Caco-2 (cell line): ENCODE measurements around the gene FGFBP3. TPM values are rescaled to one million over a fixed set of nuclear protein-coding genes. Genes with fewer than 3 reads are reported as not detected.

Source experiments
- BruUV-seq: library from RNA; stranded (reverse); fragments of 400-500 nt; replicated peaks from 2 replicates; lab custom pipeline; 2021; lab: Mats Ljungman, UMichigan
- CTCF ChIA-PET: fragments of 300-600 bp; sonication (Branson Sonifier 250); formaldehyde crosslinking; loops from one replicate; lab custom pipeline; 2022; ENCODE audit warnings: antibody characterized with exemption; lab: Charles Lee
- POLR2A ChIA-PET: fragments of 300-600 bp; sonication (Branson Sonifier 250); formaldehyde crosslinking; loops from one replicate; lab custom pipeline; 2022; ENCODE audit warnings: antibody characterized with exemption; lab: Charles Lee
- DNase-seq, 2 experiments: peaks; one replicate each; pipeline versions ENCODE4 v3.0.0 to v3.0.0-alpha.2; 2020 to 2022
- H3K27me3 ChIP-seq: replicated peaks from 2 replicates; pipeline ENCODE4 v1.6.0; 2011; ENCODE audit warnings: low read length; ENCODE audit not compliant: control insufficient read depth, insufficient read depth
- H3K36me3 ChIP-seq: 2 replicates; pipeline ENCODE4 v1.5.1; 2011; ENCODE audit warnings: low read length; ENCODE audit not compliant: control insufficient read depth, insufficient read depth
- H3K4me1 ChIP-seq: fragments of 250-450 bp; sonication (Bioruptor Pico); 2 replicates; pipeline ENCODE4 v1.5.1; 2020; ENCODE audit warnings: mild to moderate bottlenecking
- H3K4me3 ChIP-seq: 2 replicates; pipeline ENCODE4 v1.5.1; 2011; ENCODE audit warnings: low read depth, mild to moderate bottlenecking, control low read depth, low read length
- H3K9me3 ChIP-seq: fragments of 250-450 bp; sonication (Bioruptor Pico); 2 replicates; pipeline ENCODE4 v1.5.1; 2020; ENCODE audit warnings: mild to moderate bottlenecking, moderate library complexity
- H3K27ac Mint-ChIP-seq: one replicate; pipeline ENCODE4 v1.8.0; 2022; ENCODE audit warnings: mixed read lengths; ENCODE audit not compliant: unreplicated experiment
- H3K27me3 Mint-ChIP-seq: one replicate; pipeline ENCODE4 v1.8.0; 2022; ENCODE audit warnings: mixed read lengths; ENCODE audit not compliant: insufficient read depth, unreplicated experiment
- H3K36me3 Mint-ChIP-seq: one replicate; pipeline ENCODE4 v1.8.0; 2022; ENCODE audit warnings: mild to moderate bottlenecking, mixed read lengths; ENCODE audit not compliant: insufficient read depth, unreplicated experiment
- H3K4me1 Mint-ChIP-seq: one replicate; pipeline ENCODE4 v1.8.0; 2022; ENCODE audit warnings: low read depth, mixed read lengths; ENCODE audit not compliant: unreplicated experiment
- H3K4me3 Mint-ChIP-seq: one replicate; pipeline ENCODE4 v1.8.0; 2022; ENCODE audit warnings: mild to moderate bottlenecking, moderate library complexity, mixed read lengths; ENCODE audit not compliant: unreplicated experiment
- H3K9me3 Mint-ChIP-seq: one replicate; pipeline ENCODE4 v1.8.0; 2022; ENCODE audit warnings: mixed read lengths; ENCODE audit not compliant: unreplicated experiment
- intact Hi-C: fragments of 100-400 bp; cut with micrococcal nuclease; formaldehyde crosslinking; loops from one replicate; pipeline ENCODE4 v1.10.0; 2022; ENCODE audit not compliant: unreplicated experiment
- total RNA-seq: library from RNA; stranded (reverse); gene quantifications from 2 replicates; pipeline ENCODE4 v1.2.3, GENCODE V29; 2022
- TF ChIP-seq, protein P1 (sequence below), 2 experiments: fragments of 200-600 bp in 1 of 2; IDR thresholded peaks; 1 replicate in 1 of 2; 2 replicates in 1 of 2; pipeline versions ENCODE4 v1.5.1 to v1.8.0; 2011 to 2022; ENCODE audit warnings: antibody characterized with exemption in 1 of 2, control low read depth in 1 of 2, inconsistent platforms in 1 of 2, low read depth in 1 of 2, low read length in 1 of 2, mild to moderate bottlenecking in 1 of 2, moderate library complexity in 1 of 2; ENCODE audit not compliant: insufficient read depth in 1 of 2, severe bottlenecking in 1 of 2, unreplicated experiment in 1 of 2

FGFBP3 gene
- total RNA-seq, 1 experiment from 2014 or later, result 3.6 TPM

DNA sequence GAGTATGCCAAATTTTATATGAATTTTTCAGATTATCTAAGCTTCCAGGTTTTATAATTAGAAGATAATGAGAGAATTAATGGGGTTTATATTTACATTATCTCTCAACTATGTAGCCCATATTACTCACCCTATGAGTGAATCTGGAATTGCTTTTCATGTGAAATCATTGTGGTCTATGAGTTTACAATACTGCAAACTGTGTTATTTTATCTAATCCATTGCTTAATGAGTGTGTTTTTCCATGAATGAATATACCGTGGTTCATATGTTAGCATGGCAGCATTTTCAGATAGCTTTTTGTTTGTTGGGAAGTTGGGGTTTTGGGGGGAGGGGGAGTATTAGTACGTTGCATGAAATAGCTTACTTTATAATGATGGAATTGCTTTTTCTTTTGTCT lies 44.5 kb downstream of the FGFBP3 start:
- H3K27ac Mint-ChIP-seq, result no peak overlapping the region
- H3K4me3 Mint-ChIP-seq, result no peak overlapping the region
- no peaks in the 10 kb centered on the region for H3K4me1 ChIP-seq
- H3K27me3 Mint-ChIP-seq, result no peaks in the 10 kb centered on the region
- intact Hi-C loops, result no loop called here
- DNase-seq, result no peak
- no peaks in the 10 kb centered on the region for H3K9me3 Mint-ChIP-seq
- TF ChIP-seq, protein P1, sequence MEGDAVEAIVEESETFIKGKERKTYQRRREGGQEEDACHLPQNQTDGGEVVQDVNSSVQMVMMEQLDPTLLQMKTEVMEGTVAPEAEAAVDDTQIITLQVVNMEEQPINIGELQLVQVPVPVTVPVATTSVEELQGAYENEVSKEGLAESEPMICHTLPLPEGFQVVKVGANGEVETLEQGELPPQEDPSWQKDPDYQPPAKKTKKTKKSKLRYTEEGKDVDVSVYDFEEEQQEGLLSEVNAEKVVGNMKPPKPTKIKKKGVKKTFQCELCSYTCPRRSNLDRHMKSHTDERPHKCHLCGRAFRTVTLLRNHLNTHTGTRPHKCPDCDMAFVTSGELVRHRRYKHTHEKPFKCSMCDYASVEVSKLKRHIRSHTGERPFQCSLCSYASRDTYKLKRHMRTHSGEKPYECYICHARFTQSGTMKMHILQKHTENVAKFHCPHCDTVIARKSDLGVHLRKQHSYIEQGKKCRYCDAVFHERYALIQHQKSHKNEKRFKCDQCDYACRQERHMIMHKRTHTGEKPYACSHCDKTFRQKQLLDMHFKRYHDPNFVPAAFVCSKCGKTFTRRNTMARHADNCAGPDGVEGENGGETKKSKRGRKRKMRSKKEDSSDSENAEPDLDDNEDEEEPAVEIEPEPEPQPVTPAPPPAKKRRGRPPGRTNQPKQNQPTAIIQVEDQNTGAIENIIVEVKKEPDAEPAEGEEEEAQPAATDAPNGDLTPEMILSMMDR (IDR thresholded peaks at IDR 0.05; ENCODE audit: insufficient read depth in 1 of 2, low read depth in 1 of 2, low read length in 1 of 2, severe bottlenecking in 1 of 2, unreplicated experiment in 1 of 2), result no peak
- peaks cover 42% of the 10 kb centered on the region for H3K36me3 Mint-ChIP-seq
- ChIA-PET CTCF (no interaction called here), POLR2A (no interaction called here)
- BruUV-seq, result no TSS peak
- H3K9me3 ChIP-seq, result no peaks in the 10 kb centered on the region
- no peak overlapping the region for H3K4me3 ChIP-seq
- no peaks in the 10 kb centered on the region for H3K27me3 ChIP-seq
- H3K4me1 Mint-ChIP-seq, result no peaks in the 10 kb centered on the region
- H3K36me3 ChIP-seq, result no peaks in the 10 kb centered on the region

DNA sequence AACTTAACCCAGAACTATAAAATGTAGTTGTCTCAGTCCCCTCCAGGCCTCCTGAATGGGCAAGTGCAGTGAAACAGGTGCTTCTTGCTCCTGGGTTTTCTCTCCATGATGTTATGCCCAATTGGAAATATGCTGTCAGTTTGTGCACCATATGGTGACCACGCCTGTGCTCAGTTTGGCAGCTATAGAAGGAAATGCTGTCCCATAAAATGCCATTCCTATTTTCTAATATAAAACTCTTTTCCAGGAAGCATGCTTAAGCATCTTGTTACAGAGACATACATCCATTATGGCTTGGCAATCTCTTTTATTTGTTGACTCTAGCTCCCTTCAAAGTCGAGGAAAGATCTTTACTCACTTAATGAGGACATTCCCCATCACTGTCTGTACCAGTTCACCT lies 45.2 kb downstream of the FGFBP3 start:
- DNase-seq, result no peak
- H3K4me3 ChIP-seq, result no peak overlapping the region
- H3K4me1 ChIP-seq, result no peaks in the 10 kb centered on the region
- intact Hi-C loops, result no loop called here
- H3K36me3 ChIP-seq, result no peaks in the 10 kb centered on the region
- H3K9me3 Mint-ChIP-seq, result no peaks in the 10 kb centered on the region
- no peak overlapping the region for H3K4me3 Mint-ChIP-seq
- no peaks in the 10 kb centered on the region for H3K9me3 ChIP-seq
- TF ChIP-seq, protein P1 (IDR thresholded peaks at IDR 0.05; ENCODE audit: insufficient read depth in 1 of 2, low read depth in 1 of 2, low read length in 1 of 2, severe bottlenecking in 1 of 2, unreplicated experiment in 1 of 2), result no peak
- peaks cover 42% of the 10 kb centered on the region for H3K36me3 Mint-ChIP-seq
- ChIA-PET CTCF (no interaction called here), POLR2A (no interaction called here)
- BruUV-seq, result no TSS peak
- H3K4me1 Mint-ChIP-seq, result no peaks in the 10 kb centered on the region
- H3K27me3 ChIP-seq, result no peaks in the 10 kb centered on the region
- H3K27ac Mint-ChIP-seq, result no peak overlapping the region
- no peaks in the 10 kb centered on the region for H3K27me3 Mint-ChIP-seq

DNA sequence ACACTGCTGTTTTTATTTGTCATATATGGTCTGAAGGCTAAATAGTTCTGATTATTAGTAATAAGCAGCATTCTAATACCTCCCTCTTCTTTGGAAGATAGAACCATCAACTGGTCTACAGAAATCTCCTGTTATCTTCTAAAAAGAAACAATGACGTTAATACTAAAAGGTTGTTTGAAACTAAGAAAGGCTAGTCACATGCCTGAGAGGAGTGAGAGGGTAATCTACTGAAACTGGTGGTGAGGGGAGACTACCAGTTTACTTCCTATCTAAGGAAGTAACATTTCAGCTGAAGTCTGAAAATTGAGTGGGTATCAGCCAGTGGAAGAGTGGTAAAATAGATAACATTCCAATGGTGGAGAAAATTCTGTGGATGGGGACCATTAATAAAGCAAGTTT lies 48.4 kb downstream of the FGFBP3 start:
- no peaks in the 10 kb centered on the region for H3K4me1 Mint-ChIP-seq

More for the DNA sequence above, 48.4 kb downstream of the FGFBP3 start:
- H3K36me3 Mint-ChIP-seq, result peaks cover 54% of the 10 kb centered on the region
- no peaks in the 10 kb centered on the region for H3K9me3 ChIP-seq
- H3K4me3 ChIP-seq, result no peak overlapping the region
- no TSS peak for BruUV-seq
- H3K27me3 Mint-ChIP-seq, result no peaks in the 10 kb centered on the region
- TF ChIP-seq, protein P1 (IDR thresholded peaks at IDR 0.05; ENCODE audit: insufficient read depth in 1 of 2, low read depth in 1 of 2, low read length in 1 of 2, severe bottlenecking in 1 of 2, unreplicated experiment in 1 of 2), result no peak
- ChIA-PET POLR2A (no interaction called here), CTCF (no interaction called here)
- no peak overlapping the region for H3K27ac Mint-ChIP-seq
- no peaks in the 10 kb centered on the region for H3K36me3 ChIP-seq
- intact Hi-C loops, result no loop called here
- no peaks in the 10 kb centered on the region for H3K4me1 ChIP-seq
- H3K27me3 ChIP-seq, result no peaks in the 10 kb centered on the region
- no peak for DNase-seq
- no peak overlapping the region for H3K4me3 Mint-ChIP-seq
- no peaks in the 10 kb centered on the region for H3K9me3 Mint-ChIP-seq
